ENCODE measurements around the gene CRYBB1. TPM values are rescaled to one million over a fixed set of nuclear protein-coding genes. Genes with fewer than 3 reads are reported as not detected.

Gene CRYBB1
- total RNA-seq, 1 experiment from 2014 or later = not detected

DNA sequence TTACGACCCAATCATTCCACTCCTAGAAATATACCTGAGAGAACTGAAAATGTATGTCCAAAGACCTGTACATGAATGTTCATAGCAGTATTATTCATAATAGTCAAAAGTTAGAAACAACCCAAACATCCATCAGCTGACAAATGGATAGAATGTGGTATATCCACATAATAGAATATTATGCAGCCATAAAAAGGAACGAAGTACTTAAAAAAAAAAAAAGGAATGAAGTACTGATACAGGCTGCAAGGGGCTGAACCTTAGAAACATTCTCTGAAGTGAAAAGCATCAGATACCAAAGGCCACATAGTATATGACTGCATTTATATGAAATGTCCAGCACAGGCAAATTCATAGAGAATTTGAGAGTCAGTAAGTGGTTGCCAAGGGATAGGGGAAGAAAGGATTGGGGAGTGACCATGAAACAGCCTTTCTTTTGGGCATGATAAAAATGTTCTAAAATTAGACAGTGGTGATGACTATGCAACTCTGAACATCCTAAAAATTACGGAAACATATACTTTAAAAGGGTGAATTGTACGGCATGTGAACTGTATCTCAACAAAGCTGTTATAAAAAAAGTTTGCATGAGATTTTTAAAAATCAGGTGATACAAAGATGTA is 29.7 kb downstream of the CRYBB1 start:
- Histone ChIP-seq H3K27me3 (replicated peaks) (no peaks in the 10 kb centered on the region), H3K9me3 (replicated peaks) (no peaks in the 10 kb centered on the region), H3K4me1 (replicated peaks) (peaks cover 22% of the 10 kb centered on the region), H3K4me3 (no peak overlapping the region), H3K27ac (no peak overlapping the region), H3K36me3 (peaks cover 13% of the 10 kb centered on the region)
- DNase-seq (ENCODE audit: low read depth in 1 of 2, low spot score in 2 of 2) = no peak

DNA sequence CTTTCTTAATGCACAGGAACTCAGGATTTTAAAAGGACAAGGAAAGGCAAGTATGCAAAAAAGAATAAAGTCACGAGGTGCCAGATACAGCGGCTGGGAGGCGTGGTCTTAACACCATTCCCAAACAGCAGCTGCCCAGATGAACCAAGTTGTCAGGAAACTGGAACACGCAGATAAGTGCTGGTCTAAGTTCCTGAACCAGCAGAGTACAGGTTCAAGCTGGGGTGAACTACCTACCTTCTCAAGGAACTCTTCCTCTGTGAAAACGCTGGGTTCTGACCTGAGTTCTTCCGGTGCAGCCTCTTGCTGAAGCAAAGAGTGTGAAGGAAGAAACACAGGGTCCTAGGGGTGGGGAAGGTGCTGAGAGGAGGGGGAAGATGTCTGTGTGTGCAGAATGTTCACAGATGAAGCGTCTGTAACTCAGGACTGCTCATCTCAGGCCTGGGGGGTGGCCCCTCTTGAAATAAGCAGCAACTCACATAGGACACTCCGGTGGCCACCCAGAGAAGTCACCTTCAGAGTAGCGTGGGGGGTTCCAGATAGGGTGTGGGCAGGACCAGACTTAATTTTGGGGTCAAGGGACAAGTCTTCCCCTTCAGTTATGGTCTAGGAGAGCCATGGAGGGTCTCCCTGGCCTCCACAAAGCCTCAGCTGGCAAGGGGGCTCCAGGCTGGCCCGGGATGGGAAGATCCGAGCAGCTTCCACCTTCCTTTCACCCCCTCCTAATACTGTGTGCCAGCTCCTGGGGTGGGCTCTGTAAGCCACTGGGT is 31.1 kb downstream of the CRYBB1 start:
- Histone ChIP-seq H3K36me3 (peaks cover 22% of the 10 kb centered on the region), H3K4me1 (replicated peaks) (peaks cover 22% of the 10 kb centered on the region), H3K27ac (no peak overlapping the region), H3K9me3 (replicated peaks) (no peaks in the 10 kb centered on the region), H3K4me3 (no peak overlapping the region), H3K27me3 (replicated peaks) (no peaks in the 10 kb centered on the region)
- no peak for DNase-seq (ENCODE audit: low read depth in 1 of 2, low spot score in 2 of 2)

DNA sequence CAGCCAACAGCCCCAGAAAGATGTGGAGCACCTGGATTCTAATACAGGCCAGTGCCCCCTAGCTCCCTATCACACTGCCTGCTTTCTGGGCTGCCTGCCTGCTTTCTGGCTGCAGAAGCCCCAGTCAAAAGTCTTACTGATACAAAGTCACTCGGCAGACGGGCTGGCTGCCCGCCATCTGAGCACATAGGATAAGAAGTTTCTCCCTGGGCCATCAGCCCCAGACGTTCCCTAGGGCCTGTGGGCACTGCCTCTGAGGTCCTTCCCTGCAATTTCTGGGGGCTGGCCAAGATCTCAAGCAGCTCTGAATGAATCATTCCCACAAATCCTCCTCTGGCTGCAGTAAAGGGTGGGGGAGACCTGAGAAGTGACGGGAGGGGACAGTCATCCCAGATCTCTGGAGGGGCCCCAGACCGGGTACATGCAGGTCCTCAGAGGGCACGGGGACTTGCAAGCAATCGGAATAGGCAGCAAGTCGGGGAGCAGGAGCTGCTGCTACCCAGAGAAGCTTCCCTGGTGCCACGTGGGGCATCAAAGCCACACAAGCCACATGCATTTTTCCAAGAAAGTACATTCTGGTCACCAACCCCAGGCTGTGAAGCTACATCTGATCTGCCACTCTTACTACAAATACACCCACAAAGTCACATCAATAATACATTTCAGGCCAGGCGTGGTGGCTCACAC is 32.6 kb downstream of the CRYBB1 start:
- DNase-seq (ENCODE audit: low read depth in 1 of 2, low spot score in 2 of 2) = peak; percentile 76 to 89
- no peaks in the 10 kb centered on the region for H3K27me3 ChIP-seq (replicated peaks)
- H3K4me1 ChIP-seq (replicated peaks) = peaks cover 16% of the 10 kb centered on the region
- no peak overlapping the region for H3K27ac ChIP-seq
- H3K9me3 ChIP-seq (replicated peaks) = no peaks in the 10 kb centered on the region
- peaks cover 28% of the 10 kb centered on the region for H3K36me3 ChIP-seq
- no peak overlapping the region for H3K4me3 ChIP-seq

DNA sequence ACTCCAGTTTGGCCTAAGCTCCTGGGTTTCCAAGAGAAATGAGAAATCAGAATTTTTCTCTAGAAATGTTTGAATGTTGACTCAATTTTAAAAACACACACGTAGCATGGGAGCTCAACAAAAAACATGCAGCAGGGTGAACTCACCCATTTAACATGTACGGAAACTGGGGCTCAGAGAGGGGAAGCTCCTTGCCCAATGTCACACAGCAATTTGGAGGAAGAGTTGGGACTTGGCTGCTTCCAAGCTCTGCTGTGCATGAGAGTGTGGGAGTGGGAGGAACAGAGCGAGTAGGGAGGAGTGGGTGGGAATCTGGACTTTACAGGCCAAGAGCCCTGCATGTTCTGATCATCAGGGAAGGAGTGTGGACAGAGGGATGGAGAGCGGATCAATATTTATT is 33.8 kb downstream of the CRYBB1 start:
- H3K9me3 ChIP-seq (replicated peaks) = no peaks in the 10 kb centered on the region
- H3K27ac ChIP-seq = no peak overlapping the region
- H3K4me1 ChIP-seq (replicated peaks) = peaks cover 14% of the 10 kb centered on the region
- H3K36me3 ChIP-seq = peaks cover 24% of the 10 kb centered on the region
- H3K27me3 ChIP-seq (replicated peaks) = no peaks in the 10 kb centered on the region
- DNase-seq (ENCODE audit: low read depth in 1 of 2, low spot score in 2 of 2) = no peak
- no peak overlapping the region for H3K4me3 ChIP-seq

DNA sequence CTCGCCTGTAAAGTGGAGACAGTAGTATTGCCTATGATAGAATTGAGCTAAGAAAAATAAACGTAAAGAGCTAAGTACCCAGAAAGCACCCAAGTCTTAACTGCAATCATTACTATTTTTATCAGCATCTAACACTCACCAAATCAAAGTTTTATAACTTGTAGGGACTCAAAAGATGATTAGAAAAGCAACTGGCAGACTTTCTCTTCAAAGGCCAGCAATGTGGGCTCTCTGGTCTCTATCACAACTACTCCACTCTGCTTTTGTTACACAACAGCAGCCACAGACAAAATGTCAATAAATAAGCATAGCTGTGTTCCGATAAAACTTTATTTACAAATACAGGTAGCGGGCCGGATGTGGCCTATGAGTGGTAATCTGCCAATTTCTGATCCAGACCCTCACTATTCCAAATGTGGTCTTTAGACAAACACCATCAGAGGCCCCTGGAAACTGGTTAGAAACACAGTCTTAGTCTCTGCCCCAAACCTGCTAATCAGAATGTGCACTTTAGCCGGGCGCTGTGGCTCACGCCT is 36.1 kb downstream of the CRYBB1 start:
- peaks cover 24% of the 10 kb centered on the region for H3K36me3 ChIP-seq
- H3K27me3 ChIP-seq (replicated peaks) = no peaks in the 10 kb centered on the region
- no peak overlapping the region for H3K4me3 ChIP-seq
- H3K9me3 ChIP-seq (replicated peaks) = no peaks in the 10 kb centered on the region
- no peak overlapping the region for H3K27ac ChIP-seq
- H3K4me1 ChIP-seq (replicated peaks) = peaks cover 12% of the 10 kb centered on the region
- DNase-seq (ENCODE audit: low read depth in 1 of 2, low spot score in 2 of 2) = no peak

DNA sequence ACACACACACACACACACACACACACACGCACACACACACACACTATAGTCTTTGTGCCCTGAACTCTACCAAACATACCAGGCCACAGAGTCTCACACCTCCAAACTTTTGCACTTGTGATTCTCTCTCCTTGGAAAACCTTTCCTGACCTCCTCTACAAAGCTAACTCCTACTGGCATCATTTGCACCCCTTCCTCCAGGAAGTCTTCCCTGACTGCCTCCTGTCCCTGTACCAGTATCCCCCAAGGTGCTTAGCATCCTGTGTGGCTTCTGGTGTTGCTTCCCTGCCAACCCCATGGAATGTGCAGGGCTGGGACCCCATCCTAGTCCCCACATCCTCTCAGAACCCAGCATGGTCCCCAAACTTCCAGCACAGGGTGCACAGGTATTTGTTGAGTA is 36.8 kb downstream of the CRYBB1 start:
- peaks cover 28% of the 10 kb centered on the region for H3K36me3 ChIP-seq
- no peak overlapping the region for H3K4me3 ChIP-seq
- H3K4me1 ChIP-seq (replicated peaks) = peaks cover 12% of the 10 kb centered on the region
- H3K9me3 ChIP-seq (replicated peaks) = no peaks in the 10 kb centered on the region
- no peak overlapping the region for H3K27ac ChIP-seq
- H3K27me3 ChIP-seq (replicated peaks) = no peaks in the 10 kb centered on the region
- DNase-seq (ENCODE audit: low read depth in 1 of 2, low spot score in 2 of 2) = no peak

DNA sequence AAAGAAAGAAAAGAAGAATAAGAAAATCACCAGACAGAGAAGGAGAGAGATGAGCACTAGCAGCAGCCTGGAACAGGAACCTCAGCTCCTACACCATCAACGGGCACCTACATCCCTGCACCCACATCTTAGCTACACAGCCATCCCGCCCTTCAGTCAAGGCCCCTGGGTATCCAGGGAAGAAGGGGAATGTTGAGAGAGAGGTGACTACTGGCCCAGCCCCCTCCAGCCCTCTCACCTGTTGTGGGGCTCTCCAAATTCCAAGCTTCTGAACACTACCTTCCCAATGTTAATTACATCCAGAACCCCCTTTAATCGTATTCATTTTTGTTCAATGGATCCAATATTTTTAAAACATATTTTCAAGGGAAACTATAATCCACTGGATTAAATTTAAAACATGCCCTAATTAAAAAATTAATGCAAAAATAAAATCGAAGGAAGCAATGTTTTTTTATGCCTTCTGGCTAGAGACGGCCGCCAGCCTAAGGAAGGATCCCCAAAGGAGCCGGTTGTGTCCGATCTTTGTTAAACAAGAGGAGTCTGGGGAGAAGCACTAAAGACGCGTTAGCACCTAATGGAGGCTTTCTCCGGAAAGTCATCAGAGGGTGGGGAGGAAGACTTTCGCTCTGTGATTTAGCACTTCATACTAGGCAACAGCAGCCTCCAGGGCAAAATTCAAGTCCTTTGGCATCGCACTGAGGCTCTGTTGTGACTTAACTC is 37.4 kb downstream of the CRYBB1 start:
- peaks cover 28% of the 10 kb centered on the region for H3K36me3 ChIP-seq
- no peaks in the 10 kb centered on the region for H3K27me3 ChIP-seq (replicated peaks)
- peaks cover 8% of the 10 kb centered on the region for H3K4me1 ChIP-seq (replicated peaks)
- H3K27ac ChIP-seq = no peak overlapping the region
- no peak overlapping the region for H3K4me3 ChIP-seq
- no peak for DNase-seq (ENCODE audit: low read depth in 1 of 2, low spot score in 2 of 2)
- H3K9me3 ChIP-seq (replicated peaks) = no peaks in the 10 kb centered on the region

DNA sequence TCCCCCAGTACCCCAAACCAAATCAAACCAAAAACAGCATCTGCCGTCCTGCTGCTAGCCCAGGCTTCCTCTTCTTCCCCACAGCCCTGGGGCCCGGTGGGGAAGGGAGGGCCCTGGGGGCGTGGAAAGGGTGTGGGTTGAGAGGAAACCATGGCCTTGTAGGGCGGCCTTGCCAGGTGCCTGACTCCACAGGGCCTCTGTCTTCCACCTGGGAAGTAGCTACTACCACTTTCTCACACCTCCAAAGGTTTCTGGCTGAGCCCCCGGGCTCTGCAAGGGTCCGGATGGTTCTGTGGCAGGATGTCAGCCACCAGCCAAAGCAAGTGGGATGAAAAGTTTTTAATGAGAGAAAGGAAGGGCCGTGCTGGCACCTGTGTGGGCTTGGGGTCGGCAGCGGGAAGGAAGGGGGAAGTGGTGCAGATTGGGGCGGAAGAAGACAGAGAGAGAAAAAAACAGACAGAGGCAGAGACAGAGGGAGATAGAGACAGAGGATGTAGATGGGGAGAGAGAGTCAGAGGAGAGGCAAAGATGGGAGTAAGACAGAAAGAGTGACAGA is 38.4 kb downstream of the CRYBB1 start:
- no peak overlapping the region for H3K27ac ChIP-seq
- H3K9me3 ChIP-seq (replicated peaks) = no peaks in the 10 kb centered on the region
- no peaks in the 10 kb centered on the region for H3K4me1 ChIP-seq (replicated peaks)
- no peak for DNase-seq (ENCODE audit: low read depth in 1 of 2, low spot score in 2 of 2)
- no peak overlapping the region for H3K4me3 ChIP-seq
- H3K36me3 ChIP-seq = peaks cover 33% of the 10 kb centered on the region
- no peaks in the 10 kb centered on the region for H3K27me3 ChIP-seq (replicated peaks)

DNA sequence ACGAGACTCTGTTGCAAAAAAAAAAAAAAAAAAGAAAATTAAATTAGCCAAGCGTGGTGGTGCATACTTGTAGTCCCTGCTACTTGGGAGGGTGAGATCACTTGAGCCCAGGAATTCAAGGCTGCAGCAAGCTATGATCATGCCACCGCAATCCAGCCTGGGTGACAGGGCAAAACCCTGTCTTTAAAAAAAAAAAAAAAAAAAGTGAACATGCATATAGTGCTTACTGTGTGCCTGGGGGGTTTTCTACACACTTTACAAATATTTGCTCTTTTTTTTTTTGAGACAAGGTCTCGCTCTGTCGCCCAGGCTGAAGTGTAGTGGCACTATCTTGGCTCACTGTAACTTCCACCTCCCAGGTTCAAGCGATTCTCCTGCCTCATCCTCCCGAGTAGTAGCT is 40.7 kb downstream of the CRYBB1 start:
- H3K4me1 ChIP-seq (replicated peaks) = peaks cover 10% of the 10 kb centered on the region
- no peak for DNase-seq (ENCODE audit: low read depth in 1 of 2, low spot score in 2 of 2)
- no peak overlapping the region for H3K27ac ChIP-seq
- no peaks in the 10 kb centered on the region for H3K9me3 ChIP-seq (replicated peaks)
- H3K4me3 ChIP-seq = no peak overlapping the region
- no peaks in the 10 kb centered on the region for H3K27me3 ChIP-seq (replicated peaks)
- peaks cover 20% of the 10 kb centered on the region for H3K36me3 ChIP-seq

DNA sequence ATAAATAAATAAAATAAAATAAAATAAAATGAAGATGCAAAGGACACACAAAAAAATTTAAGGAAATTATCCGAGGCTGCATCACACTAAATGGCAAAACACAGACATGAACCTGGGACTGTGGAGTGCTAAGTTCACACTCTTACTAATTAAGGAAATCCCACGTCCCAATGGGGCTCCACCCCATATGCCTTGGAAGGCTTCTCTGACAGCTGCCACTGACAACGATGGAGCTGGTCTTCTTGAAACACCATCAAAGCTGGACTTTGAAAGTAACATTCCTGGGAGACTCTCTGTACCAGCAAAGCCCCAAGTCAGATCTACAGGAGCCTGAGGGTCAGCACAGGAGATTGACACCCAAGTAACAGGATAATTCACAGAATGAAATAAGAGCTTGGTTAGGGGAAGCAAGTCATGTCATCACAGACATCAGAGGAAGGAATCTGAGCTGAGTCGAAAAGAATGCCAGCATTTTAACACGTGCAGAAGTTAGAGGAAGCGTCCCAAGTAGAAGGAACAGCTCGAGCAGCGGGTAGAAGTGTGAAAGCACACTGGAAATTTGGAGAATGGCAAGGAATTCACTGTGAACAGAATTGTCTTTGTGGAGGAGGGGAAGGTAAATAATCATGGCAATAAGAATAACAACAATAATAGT is 41.7 kb downstream of the CRYBB1 start:
- no peak overlapping the region for H3K27ac ChIP-seq
- H3K4me3 ChIP-seq = no peak overlapping the region
- no peak for DNase-seq (ENCODE audit: low read depth in 1 of 2, low spot score in 2 of 2)
- peaks cover 11% of the 10 kb centered on the region for H3K36me3 ChIP-seq
- no peaks in the 10 kb centered on the region for H3K27me3 ChIP-seq (replicated peaks)
- H3K9me3 ChIP-seq (replicated peaks) = no peaks in the 10 kb centered on the region
- peaks cover 10% of the 10 kb centered on the region for H3K4me1 ChIP-seq (replicated peaks)

DNA sequence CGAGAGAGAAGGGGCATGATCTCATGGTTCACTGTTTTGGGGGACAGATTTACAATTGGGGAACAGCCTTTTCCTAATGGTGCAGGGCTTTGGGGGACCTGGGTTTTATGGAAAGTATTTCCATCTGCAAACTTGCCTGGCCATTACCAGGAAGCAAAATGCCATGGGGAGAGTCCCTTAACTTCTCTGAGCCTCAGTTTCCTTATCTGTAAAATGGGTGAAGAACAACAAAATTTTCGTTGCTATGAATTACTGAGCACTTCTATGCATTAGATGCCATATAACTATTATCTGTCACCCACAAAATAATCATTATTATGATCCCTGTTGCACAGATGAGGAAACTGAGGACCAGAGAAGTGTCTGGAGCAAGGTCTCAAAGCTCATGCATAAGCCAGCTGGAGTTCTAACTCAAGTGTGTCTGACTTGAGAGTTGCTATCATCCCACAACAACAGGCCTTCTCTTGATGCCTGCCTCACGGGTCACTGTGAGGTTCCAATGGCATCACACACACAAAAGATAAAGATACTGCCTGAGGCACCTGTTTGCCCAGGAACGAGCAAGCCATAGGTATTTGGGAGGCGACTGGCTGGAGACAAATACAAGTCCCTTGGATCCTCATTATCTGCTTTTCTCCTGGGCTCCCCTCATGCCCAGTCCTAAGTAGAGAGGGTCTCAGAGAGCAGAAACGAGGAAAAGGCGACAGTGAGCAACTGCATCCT is 43.7 kb downstream of the CRYBB1 start:
- H3K4me3 ChIP-seq = no peak overlapping the region
- no peaks in the 10 kb centered on the region for H3K27me3 ChIP-seq (replicated peaks)
- H3K36me3 ChIP-seq = peaks cover 9% of the 10 kb centered on the region; the same call in 1 of the 2 replicates
- H3K9me3 ChIP-seq (replicated peaks) = no peaks in the 10 kb centered on the region
- no peak overlapping the region for H3K27ac ChIP-seq
- peaks cover 10% of the 10 kb centered on the region for H3K4me1 ChIP-seq (replicated peaks)
- no peak for DNase-seq (ENCODE audit: low read depth in 1 of 2, low spot score in 2 of 2)

DNA sequence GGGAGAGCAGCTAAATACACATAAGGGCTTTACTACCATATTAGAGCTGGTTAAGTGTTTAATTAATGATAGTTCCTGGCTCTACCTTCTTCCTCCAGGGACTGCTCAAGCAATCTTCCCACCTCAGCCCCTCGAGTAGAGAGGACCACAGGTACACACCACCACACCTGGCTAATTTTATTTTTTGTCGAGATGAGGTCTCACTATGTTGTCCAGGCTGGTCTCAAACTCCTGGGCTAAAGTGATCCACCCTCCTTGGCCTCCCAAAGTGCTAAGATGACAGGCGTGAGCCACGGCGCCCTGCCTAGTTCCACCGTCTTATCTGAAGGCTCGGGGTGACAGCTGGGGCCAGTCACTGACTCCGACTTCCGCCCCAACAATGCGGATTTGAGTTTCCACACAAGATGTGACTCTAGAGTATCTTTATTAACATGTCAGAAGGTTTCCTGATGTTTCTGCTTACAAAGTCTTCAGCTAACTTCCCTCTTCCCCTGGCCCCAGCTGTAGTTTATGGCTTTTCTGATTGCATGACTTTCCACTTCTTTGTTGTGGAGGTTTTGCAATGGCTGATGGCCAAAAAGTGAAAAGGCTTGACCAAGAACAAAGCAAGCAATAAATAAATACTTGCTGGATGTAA is 44.7 kb downstream of the CRYBB1 start:
- Histone ChIP-seq H3K27me3 (replicated peaks) (no peaks in the 10 kb centered on the region), H3K4me3 (no peak overlapping the region), H3K27ac (no peak overlapping the region), H3K4me1 (replicated peaks) (peaks cover 18% of the 10 kb centered on the region), H3K36me3 (peaks cover 9% of the 10 kb centered on the region; the same call in 1 of the 2 replicates), H3K9me3 (replicated peaks) (no peaks in the 10 kb centered on the region)
- peak in 1 of 2 experiments; percentile 22 for DNase-seq (ENCODE audit: low read depth in 1 of 2, low spot score in 2 of 2)

Measured in SJSA1 (cell line).